ENCODE data around the gene CES3.

DNA sequence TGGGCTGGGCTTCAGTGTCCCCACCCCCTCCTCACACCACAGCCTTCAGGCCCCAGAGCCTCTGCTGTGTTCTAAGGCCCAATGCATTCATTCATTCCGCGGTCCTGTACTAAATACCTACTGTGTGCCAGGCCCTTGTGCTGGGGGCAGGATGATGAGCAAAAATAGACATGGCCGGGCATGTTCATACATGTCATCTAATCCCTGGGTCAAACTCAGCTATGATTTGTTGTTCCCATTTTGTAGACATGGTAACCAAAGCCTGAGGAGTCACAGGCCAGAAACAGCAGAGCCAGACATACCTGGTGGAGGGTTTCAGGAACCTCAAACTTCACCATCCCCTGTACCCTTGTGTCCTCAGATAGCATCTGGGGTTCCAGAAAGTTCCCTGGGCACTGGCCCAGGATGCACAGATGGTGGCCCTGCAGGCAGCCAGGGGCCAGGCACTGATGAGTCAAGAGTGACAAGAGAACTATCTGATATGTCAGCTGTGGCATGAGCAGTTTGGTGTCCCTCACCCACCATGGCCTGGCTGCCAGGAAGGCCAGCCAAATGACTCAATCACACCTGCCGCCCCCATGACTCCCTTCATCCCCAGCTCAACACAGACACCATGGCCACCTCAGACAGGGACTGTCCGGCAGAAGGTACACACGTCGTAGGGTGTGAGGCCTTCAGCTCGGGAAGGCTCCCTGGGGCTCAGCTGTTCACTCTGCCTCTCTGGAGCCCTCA, 33.0 kb upstream of the CES3 start:
- TF ChIP-seq POLR2A (IDR thresholded peaks at IDR 0.05; ENCODE audit: low read length) (no peak), RAD21 (conservative IDR thresholded peaks at IDR 0.05 in 1 of 2, IDR thresholded peaks at IDR 0.05 in 1 of 2) (no peak)
- TF ChIP-seq, protein P1, sequence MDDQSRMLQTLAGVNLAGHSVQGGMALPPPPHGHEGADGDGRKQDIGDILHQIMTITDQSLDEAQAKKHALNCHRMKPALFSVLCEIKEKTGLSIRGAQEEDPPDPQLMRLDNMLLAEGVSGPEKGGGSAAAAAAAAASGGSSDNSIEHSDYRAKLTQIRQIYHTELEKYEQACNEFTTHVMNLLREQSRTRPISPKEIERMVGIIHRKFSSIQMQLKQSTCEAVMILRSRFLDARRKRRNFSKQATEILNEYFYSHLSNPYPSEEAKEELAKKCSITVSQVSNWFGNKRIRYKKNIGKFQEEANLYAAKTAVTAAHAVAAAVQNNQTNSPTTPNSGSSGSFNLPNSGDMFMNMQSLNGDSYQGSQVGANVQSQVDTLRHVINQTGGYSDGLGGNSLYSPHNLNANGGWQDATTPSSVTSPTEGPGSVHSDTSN (IDR thresholded peaks at IDR 0.05), result no peak
- TF ChIP-seq, protein P2, sequence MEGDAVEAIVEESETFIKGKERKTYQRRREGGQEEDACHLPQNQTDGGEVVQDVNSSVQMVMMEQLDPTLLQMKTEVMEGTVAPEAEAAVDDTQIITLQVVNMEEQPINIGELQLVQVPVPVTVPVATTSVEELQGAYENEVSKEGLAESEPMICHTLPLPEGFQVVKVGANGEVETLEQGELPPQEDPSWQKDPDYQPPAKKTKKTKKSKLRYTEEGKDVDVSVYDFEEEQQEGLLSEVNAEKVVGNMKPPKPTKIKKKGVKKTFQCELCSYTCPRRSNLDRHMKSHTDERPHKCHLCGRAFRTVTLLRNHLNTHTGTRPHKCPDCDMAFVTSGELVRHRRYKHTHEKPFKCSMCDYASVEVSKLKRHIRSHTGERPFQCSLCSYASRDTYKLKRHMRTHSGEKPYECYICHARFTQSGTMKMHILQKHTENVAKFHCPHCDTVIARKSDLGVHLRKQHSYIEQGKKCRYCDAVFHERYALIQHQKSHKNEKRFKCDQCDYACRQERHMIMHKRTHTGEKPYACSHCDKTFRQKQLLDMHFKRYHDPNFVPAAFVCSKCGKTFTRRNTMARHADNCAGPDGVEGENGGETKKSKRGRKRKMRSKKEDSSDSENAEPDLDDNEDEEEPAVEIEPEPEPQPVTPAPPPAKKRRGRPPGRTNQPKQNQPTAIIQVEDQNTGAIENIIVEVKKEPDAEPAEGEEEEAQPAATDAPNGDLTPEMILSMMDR (IDR thresholded peaks at IDR 0.05), result no peak
